PC-3 (cell line): Measurements from ENCODE around the gene THBS3.
"Not testable (repeated sequence)": the region's sequence is repeated elsewhere in the genome, so short reads cannot be mapped to it uniquely, and the experiment has no call there.

Source experiments
- CTCF ChIP-seq: fragments of 300-600 bp; sonication (generic); conservative IDR thresholded peaks from 2 replicates; pipeline ENCODE4 v1.5.1; 2017; ENCODE audit warnings: antibody characterized with exemption, low read depth, mild to moderate bottlenecking, low read length
- EZH2phosphoT487 ChIP-seq: fragments of 300-600 bp; sonication (generic); IDR thresholded peaks from 2 replicates; pipeline ENCODE4 v1.6.1; 2018; ENCODE audit warnings: mild to moderate bottlenecking, antibody characterized with exemption, low read length, borderline replicate concordance

GRCh38 chr1:155225404-155225759, 17.7 kb upstream of the THBS3 start:
- not testable (repeated sequence) for TF ChIP-seq CTCF, EZH2phosphoT487
